GM19035 (cell line): Measurements from ENCODE around the gene KRTAP1-4.
"Not testable (repeated sequence)": the region's sequence is repeated elsewhere in the genome, so short reads cannot be mapped to it uniquely, and the experiment has no call there.

Experiments used
- ATAC-seq: cut with Tn5 transposase; IDR thresholded peaks from one replicate; pipeline ENCODE4 v1.9.1; 2021; ENCODE audit not compliant: unreplicated experiment

The KRTAP1-4 gene

DNA sequence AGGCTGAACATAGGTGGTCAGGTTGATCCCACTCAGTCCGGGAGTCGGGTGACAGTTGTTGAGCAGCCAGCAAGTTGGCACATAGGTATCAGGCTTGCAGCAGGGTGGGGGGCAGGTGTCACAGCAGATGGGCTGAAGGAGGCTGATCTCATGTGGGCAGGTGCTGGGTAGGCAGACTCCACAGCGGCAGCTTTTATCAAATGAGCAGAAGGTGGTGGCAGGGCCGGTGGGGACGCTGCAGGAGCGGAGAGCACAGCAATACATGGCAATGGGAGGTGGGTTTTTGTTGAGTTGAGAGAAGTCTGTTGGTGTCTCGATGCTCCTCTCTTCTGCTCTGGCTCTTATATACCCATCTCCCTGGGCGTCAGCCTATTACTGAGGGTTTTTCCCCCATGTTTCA lies 21.2 kb downstream of the KRTAP1-4 start, which contains the start of gene KRTAP3-1:
Gene KRTAP3-1, minus strand, starts transcription at position 318 of the 400 bp plus-strand sequence. Its CDS starts 54 bp downstream, at position 264.
- ATAC-seq, result no peak

DNA sequence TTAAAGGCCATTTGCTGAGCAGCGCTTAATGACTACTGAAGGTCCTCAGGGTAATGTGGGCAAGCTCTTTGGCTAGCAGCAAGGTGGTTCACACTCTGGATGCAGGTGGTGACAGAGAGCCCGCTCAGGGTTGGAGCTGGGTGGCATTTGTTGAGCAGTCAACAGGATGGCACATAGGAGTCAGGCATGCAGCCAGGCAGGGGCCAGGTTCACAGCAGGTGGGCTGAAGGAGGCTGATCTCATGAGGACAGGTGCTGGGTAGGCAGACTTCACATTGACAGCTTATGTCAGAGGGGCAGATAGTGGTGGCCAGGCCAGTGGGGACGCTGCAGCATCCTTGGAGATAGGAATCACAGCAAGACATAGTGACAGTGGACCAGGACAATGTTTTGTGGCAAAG lies 25.6 kb downstream of the KRTAP1-4 start:
- ATAC-seq, result no peak

DNA sequence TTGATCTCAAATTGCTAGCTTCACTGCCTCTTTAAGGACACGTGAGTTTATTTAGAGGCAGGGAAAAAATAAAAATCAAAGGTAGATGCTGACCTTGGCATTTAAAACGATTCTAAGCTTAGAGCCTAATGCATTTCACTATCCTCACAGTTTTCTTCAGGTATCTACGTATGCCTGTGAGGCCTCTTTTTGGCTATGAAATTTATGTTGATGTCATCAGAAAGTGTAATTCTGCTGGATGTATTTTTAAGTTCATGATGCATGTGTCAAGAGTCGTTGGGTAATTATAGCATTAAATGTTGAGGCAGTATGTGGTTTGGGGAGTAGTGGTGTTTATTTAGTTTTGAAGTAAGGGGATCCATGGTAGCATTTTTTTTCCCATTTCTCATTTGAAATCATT lies 26.1 kb downstream of the KRTAP1-4 start:
- no peak for ATAC-seq

DNA sequence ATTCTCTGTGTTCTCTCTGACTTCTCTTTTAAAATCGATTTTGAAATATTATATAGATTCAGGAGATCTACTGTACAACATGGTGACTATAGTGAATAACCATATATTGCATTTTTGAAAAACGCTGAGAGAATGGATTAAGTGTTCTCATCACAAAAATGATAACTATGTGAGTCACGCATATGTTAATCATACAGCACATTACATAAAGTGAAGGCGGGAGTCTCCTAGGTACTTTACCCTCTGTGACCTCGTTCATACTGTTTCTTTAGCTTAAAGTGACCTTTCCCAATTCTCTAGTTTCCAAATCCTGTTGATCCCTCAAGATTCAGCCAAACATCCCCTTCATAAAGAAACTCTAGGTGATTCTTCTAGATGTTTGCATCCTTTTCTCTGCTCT lies 27.2 kb downstream of the KRTAP1-4 start:
- ATAC-seq, result no peak

DNA sequence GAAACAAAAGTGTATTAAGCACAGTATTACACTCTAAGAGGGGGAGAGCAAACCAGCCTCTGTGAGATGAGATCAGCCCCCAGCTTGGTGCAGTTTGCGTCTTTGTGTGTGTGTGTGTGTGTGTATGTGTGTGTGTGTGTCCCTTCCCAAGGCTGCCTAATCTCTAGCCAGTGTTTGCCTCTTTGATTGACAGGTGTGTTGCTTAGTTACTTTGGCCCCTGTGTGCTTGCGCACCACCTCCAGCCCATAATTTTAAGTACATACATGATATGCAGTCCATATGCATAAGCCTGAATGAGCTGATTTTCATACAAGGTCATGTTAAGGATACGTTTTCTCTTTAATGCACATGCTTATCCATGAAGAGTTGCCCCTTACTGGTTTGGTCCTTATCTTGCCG lies 28.2 kb downstream of the KRTAP1-4 start:
- ATAC-seq, result no peak

DNA sequence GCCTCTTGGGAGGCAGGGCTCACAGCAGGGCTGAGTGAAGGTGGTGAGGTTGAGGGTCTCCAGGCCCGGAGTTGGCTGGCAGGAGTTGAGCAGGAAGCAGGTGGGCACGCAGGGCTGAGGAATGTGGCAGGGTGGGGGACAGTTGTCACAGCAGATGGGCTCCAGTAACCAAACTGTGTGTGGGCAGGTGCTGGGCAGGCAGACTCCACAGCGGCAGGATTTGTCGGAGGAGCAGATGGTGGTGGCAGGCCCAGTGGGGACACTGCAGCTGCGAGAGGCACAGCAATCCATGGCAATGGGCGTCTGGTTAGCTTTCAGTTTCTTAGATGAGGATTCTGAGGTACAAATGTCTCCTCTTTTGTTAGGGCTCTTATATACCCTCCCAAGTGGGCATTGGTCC lies 30.4 kb downstream of the KRTAP1-4 start, which contains the start of gene KRTAP3-2:
Gene KRTAP3-2, minus strand, starts transcription at position 344 of the 400 bp plus-strand sequence. Its CDS starts 53 bp downstream, at position 291.
- not testable (repeated sequence) for ATAC-seq

DNA sequence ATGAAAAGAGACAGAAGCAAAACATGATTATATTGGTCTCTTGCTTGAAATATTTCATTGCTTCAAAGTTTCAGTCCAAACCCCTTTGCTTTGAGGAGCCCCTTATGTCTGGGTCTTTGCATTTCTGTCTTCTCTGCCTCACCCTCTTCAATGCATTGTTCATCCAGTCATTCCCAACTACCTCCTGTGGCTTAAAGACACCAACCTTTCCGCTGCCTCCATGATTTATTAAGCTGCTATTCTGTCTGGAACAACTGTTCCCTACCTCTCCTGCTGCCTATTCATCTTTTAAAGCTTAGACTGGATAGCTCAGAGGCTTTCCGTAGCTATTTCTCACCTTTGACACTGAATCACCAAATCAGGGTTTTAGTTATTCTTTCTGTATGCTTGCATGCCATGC lies 32.6 kb downstream of the KRTAP1-4 start:
- ATAC-seq, result no peak

DNA sequence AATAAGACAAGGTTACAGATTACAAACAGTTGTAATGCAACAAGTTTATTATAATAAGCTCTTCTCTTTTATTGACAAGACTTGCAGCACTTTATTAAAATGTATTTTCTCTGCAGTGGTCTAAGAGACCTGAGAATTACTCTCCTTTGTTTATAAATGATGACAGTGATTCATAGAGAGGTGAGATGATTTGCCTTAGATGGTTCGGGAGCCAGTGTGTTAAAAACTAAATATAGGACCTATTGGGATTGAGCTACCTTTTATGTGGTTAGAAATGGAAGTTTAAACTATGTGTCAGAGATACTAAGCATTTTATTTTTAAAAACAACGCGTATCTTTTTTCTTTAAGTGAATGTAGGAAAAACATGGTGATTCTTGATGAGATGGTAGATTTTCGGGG lies 33.2 kb downstream of the KRTAP1-4 start:
- no peak for ATAC-seq

DNA sequence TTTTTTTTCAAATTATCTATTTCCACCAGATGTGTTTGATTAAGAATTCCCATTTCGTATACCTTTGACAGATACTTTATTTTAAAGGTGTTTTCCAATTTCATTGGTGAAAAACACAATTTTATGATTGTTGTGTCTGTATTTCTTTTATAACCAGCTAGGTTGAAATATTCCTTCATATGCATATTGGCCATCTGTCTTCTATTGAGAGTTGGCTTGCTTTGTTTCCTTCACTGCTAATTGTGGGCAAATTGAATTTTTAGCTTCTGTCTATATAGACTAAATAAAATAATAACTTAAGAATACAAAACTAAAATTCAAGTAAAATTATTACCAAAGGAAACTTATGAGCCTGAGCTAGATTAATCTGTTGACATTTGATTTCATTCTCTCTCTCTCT lies 34.9 kb downstream of the KRTAP1-4 start:
- ATAC-seq, result no peak

DNA sequence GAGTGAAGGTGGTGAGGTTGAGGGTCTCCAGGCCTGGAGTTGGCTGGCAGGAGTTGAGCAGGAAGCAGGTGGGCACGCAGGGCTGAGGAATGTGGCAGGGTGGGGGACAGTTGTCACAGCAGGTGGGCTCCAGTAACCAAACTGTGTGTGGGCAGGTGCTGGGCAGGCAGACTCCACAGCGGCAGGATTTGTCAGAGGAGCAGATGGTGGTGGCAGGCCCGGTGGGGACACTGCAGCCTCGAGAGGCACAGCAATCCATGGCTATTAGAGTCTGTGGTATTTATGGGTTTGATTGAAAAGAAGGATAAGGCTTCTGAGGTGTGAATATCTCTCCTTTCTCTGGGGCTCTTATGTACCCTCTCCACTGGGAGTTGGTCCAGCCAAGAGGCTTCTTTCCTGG lies 36.2 kb downstream of the KRTAP1-4 start, which contains the start of gene KRTAP3-3:
Gene KRTAP3-3, minus strand, starts transcription at position 326 of the 400 bp plus-strand sequence. Its CDS starts 67 bp downstream, at position 259.
- ATAC-seq, result no peak

DNA sequence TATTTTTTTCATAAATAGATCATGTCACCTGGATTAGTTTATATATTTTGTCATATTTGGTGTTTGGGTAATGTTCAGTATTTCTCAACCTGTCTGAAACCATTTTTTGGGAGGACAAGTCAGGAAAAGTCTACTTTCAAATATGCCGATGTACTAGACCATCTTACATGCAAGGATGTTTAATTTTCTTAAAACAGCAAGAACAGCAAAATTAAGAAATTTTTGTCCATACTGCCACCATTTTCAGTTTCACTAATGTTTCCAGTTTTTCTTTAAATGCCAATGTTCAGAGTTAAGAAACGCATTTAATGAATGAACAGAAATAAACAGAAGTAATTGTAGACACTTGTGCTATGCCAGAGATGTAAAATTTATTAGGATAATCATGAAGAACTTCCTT lies 36.9 kb downstream of the KRTAP1-4 start:
- no peak for ATAC-seq

DNA sequence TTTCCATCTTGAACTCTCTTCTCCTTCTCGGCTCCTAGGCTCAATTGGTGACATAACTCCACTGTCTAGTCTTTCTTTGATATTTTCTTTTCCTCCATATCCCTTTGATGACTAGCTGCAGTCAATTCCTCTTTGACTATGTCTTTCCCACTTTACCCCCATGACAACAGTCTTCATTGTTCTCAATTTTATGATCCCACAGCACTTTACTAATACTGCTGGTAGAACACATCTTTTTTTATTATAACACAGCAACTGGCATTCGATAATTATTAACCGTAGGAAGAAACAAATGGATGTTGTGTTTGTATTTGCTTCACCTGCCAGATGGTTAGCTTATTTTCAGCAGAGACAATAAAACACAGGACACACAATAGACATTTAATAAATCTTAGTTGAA lies 37.3 kb downstream of the KRTAP1-4 start:
- ATAC-seq, result no peak

DNA sequence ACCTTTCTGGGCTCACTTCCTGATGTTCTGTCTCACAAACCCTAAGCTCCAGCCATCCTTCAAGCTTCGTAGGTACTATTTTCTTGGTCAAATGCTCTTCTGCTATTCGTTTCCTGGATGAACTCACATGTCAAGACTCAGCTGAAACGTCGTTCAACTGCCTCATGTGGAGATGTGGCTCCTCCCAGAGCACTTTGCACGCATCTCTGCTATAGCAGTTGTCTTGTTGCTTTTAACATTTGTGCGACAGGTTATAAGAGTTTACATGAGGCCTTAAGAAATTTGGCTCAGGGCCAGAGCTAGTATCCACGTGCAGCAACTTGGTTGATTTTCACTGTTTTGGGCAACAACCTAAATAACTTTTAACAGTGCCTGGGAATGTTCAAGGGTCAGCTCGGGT lies 43.1 kb downstream of the KRTAP1-4 start:
- no peak for ATAC-seq

DNA sequence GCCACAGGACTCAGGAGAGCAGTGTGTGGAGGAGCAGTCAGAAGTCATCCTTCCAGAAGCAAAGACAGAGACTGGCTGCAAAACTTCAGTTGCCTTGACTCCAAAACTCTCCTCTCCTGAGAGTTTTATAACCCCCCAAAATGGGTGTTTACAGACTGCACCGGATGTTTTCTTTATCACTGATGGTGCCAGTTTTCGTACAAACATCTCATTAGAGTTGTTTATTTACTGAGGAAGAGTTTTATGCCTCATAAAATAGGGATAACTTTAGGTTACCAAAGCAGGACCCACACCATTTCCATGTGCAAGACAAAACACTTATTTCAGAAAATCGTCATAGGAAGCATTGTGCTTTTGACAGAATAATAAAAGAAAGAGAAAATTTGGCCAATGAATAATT lies 45.8 kb downstream of the KRTAP1-4 start, which contains the start of gene KRT40:
Gene KRT40, minus strand, starts transcription at position 101 of the 400 bp plus-strand sequence. Its CDS starts 53 bp downstream, at position 48.
- ATAC-seq, result no peak

DNA sequence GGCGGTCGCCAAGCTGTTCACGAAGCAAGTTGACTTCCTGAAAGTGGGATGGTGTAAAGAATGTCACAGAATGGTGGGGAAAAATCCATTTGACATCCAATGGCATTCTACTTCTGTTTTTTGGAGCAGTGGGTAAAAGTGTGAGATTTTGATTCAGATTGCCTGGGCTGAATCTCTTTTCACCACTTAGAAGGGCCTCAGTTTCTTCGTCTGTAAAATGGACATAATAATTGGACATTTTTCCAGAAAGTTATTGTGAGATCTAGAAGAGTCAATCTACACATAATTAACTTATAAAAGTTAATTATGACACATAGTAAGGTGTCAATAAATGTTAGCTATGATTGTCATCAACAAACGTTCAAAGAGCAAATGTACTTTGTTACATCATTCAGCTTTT lies 48.9 kb downstream of the KRTAP1-4 start:
- ATAC-seq, result no peak

DNA sequence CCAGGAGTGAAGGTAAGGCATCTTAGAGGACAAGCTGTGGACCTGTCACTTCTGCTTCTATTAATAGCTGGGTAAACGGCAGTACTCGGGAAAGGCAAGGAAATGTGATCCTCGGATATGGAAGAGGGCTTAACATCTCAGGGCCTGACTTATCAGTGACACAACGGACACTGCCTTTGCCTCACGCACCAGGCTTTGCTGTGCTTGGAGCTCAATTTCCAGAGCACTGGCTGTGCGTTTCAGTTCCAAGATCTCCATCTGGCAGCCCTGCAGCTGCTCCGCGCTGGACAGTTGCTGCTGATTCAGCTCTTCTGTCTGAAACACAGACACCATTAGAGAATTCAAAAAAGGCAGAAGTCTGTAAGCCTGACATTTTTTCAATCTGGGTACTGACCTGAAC lies 49.4 kb downstream of the KRTAP1-4 start:
- ATAC-seq, result no peak

DNA sequence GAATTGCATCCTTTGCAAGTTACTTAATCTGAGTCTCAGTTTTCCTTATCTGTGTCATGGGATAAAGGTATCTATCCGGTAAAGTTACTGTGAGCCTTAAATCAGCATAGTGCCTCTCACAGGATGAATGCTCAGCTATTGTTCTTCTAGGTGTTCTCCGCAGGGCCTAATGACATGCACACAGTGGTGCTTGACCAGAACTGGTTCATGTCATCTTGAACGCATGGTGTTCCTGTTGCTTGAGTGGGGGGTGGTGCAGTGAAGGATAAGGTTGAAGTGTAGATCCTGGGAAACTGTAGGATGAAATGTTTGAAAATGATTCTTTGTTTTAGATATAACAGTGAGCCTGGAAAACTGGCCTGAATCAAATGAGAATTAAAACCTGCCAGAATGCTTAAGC lies 49.9 kb downstream of the KRTAP1-4 start:
- no peak for ATAC-seq
